Vagina (tissue), 2 donors: Measurements from ENCODE around the gene RABGGTA.

Experiments
- POLR2A ChIP-seq, 2 donors: fragments of 450-650 bp; IDR thresholded peaks; one replicate each; pipeline ENCODE4 v1.6.1; 2017; ENCODE audit warnings: antibody characterized with exemption in 2 of 2, mild to moderate bottlenecking in 2 of 2, moderate library complexity in 2 of 2
- TF ChIP-seq, protein P1 (sequence below), 3 experiments: fragments of 450-650 bp in 2 of 3; fragments of 200-600 bp in 1 of 3; sonication (generic) in 1 of 3; IDR thresholded peaks; one replicate each; pipeline ENCODE4 v1.5.1; 2017 to 2019; ENCODE audit warnings: antibody characterized with exemption in 3 of 3, mild to moderate bottlenecking in 2 of 3, moderate library complexity in 2 of 3

DNA sequence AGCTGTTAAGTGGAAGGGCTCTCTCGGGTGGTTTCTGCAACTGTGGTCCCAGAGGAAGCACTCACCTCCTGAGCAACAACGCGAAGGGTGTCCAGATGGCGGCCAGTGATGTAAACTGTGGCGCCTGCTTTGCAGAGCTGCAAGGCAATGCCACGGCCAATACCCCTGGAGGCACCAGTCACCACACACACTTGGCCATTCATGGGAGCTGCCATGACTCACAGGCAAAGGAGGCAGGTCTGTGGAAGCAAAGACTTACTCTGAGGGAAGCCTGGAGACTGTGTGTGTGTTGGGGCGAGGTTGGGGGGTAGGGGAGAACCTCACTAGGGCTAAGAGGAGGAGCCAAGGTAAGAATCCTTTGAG is 27.5 kb upstream of the RABGGTA start:
- TF ChIP-seq, protein P1, sequence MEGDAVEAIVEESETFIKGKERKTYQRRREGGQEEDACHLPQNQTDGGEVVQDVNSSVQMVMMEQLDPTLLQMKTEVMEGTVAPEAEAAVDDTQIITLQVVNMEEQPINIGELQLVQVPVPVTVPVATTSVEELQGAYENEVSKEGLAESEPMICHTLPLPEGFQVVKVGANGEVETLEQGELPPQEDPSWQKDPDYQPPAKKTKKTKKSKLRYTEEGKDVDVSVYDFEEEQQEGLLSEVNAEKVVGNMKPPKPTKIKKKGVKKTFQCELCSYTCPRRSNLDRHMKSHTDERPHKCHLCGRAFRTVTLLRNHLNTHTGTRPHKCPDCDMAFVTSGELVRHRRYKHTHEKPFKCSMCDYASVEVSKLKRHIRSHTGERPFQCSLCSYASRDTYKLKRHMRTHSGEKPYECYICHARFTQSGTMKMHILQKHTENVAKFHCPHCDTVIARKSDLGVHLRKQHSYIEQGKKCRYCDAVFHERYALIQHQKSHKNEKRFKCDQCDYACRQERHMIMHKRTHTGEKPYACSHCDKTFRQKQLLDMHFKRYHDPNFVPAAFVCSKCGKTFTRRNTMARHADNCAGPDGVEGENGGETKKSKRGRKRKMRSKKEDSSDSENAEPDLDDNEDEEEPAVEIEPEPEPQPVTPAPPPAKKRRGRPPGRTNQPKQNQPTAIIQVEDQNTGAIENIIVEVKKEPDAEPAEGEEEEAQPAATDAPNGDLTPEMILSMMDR (IDR thresholded peaks at IDR 0.05), result no peak
- no peak for TF ChIP-seq POLR2A (IDR thresholded peaks at IDR 0.05)
